HepG2 (cell line): ENCODE measurements around the gene BRIP1. TPM values are rescaled to one million over a fixed set of nuclear protein-coding genes. Genes with fewer than 3 reads are reported as not detected.

ENCODE experiments used
- ATAC-seq: fragments of 200-7000 bp; cut with Tn5 transposase; 3 replicates; pipeline ENCODE4 v1.9.1; 2020; ENCODE audit warnings: mild to moderate bottlenecking, moderate library complexity
- BruUV-seq: library from RNA; stranded (reverse); fragments of 400-500 nt; replicated peaks from 2 replicates; lab custom pipeline; 2021; lab: Mats Ljungman, UMichigan
- CTCF ChIA-PET: fragments of 300-600 bp; formaldehyde crosslinking; extraction: SDS; loops from one replicate; lab custom pipeline; 2021; ENCODE audit warnings: low total read pairs, inconsistent platforms, low intra/inter-chr PET ratio; lab: Yijun Ruan, JAX
- POLR2A ChIA-PET: fragments of 350-600 bp; sonication (Branson Sonifier 250); formaldehyde crosslinking; loops from one replicate; lab custom pipeline; 2020; ENCODE audit warnings: antibody characterized with exemption, inconsistent platforms; lab: Yijun Ruan, JAX
- DNase-seq: peaks from one replicate; pipeline ENCODE4 v3.0.0-alpha.2; 2015; ENCODE audit warnings: low spot score
- FAIRE-seq: peaks from 3 replicates; lab custom pipeline; 2011; peaks lifted over from hg19 to GRCh38; lab: Jason Lieb, UNC
- H2AFZ ChIP-seq: one replicate; pipeline ENCODE4 v1.6.1; 2011; ENCODE audit warnings: low read length, inconsistent platforms
- H3K27ac ChIP-seq: fragments of 300-600 bp; 3 replicates; pipeline ENCODE4 v1.8.0; 2011; ENCODE audit warnings: mixed run types, mild to moderate bottlenecking, mixed read lengths, low read length, inconsistent platforms; ENCODE audit not compliant: insufficient read depth; ENCODE audit errors: extremely low read length
- H3K27me3 ChIP-seq, 2 experiments: fragments of 200-600 bp in 1 of 2; 2 replicates in 1 of 2; 3 replicates in 1 of 2; pipeline versions ENCODE4 v1.6.0 to v1.8.0; 2011; ENCODE audit warnings: low read length in 2 of 2, mild to moderate bottlenecking in 2 of 2, moderate library complexity in 2 of 2, inconsistent platforms in 1 of 2; ENCODE audit not compliant: insufficient read depth in 2 of 2, control insufficient read depth in 1 of 2
- H3K36me3 ChIP-seq, 2 experiments: fragments of 200-600 bp in 1 of 2; replicated peaks in 1 of 2; 2 replicates in 1 of 2; 3 replicates in 1 of 2; pipeline versions ENCODE4 v1.5.1 to v1.8.0; 2011; ENCODE audit warnings: low read length in 2 of 2, inconsistent platforms in 1 of 2; ENCODE audit not compliant: insufficient read depth in 2 of 2, control insufficient read depth in 1 of 2
- H3K4me1 ChIP-seq: 2 replicates; pipeline ENCODE4 v1.5.1; 2012; ENCODE audit warnings: low read length, inconsistent platforms; ENCODE audit not compliant: insufficient read depth
- H3K4me2 ChIP-seq: 2 replicates; pipeline ENCODE4 v1.6.0; 2011; ENCODE audit warnings: low read depth, low read length, inconsistent platforms
- H3K4me3 ChIP-seq, 3 experiments: fragments of 200-600 bp in 1 of 3; sonication (generic), shearing (Covaris generic) in 1 of 3; replicated peaks in 1 of 3; 2 replicates each; pipeline ENCODE4 v1.5.1; 2011 to 2016; ENCODE audit warnings: low read length in 3 of 3, inconsistent platforms in 2 of 3, low read depth in 2 of 3, mild to moderate bottlenecking in 2 of 3, control low read depth in 1 of 3, mixed read lengths in 1 of 3; ENCODE audit not compliant: insufficient read depth in 1 of 3
- H3K79me2 ChIP-seq: one replicate; pipeline ENCODE4 v1.6.1; 2011; ENCODE audit warnings: low read length, inconsistent platforms; ENCODE audit not compliant: insufficient read depth
- H3K9ac ChIP-seq: 2 replicates; pipeline ENCODE4 v1.6.0; 2011; ENCODE audit warnings: mild to moderate bottlenecking, low read depth, low read length, inconsistent platforms; ENCODE audit not compliant: insufficient read depth
- H3K9me3 ChIP-seq: 2 replicates; pipeline ENCODE4 v1.5.1; 2012; ENCODE audit warnings: mild to moderate bottlenecking, low read length
- H4K20me1 ChIP-seq: 2 replicates; pipeline ENCODE4 v1.6.0; 2011; ENCODE audit warnings: inconsistent platforms, mild to moderate bottlenecking, low read length, moderate library complexity; ENCODE audit not compliant: insufficient read depth
- BRCA1 ChIP-seq: sonication (generic); formaldehyde crosslinking; IDR thresholded peaks from 2 replicates; pipeline ENCODE4 v1.4.0; 2020; ENCODE audit warnings: missing genetic modification reagents
- DNMT1 ChIP-seq: sonication (generic); formaldehyde crosslinking; IDR thresholded peaks from 2 replicates; pipeline ENCODE4 v1.5.1; 2020; ENCODE audit warnings: mild to moderate bottlenecking, missing genetic modification reagents
- FOXJ3 ChIP-seq: sonication (generic); formaldehyde crosslinking; IDR thresholded peaks from 2 replicates; pipeline ENCODE4 v1.4.0; 2020; ENCODE audit warnings: missing genetic modification reagents, mild to moderate bottlenecking, borderline replicate concordance
- MYC ChIP-seq: sonication (generic); formaldehyde crosslinking; IDR thresholded peaks from 2 replicates; pipeline ENCODE4 v1.9.0; 2021; ENCODE audit warnings: missing genetic modification reagents, borderline replicate concordance
- SMARCC2 ChIP-seq: fragments of 450-650 bp; IDR thresholded peaks from 2 replicates; pipeline ENCODE4 v1.6.1; 2017; ENCODE audit warnings: antibody characterized with exemption, mild to moderate bottlenecking
- ZKSCAN5 ChIP-seq: sonication (generic); formaldehyde crosslinking; IDR thresholded peaks from 2 replicates; pipeline ENCODE4 v1.5.1; 2020; ENCODE audit warnings: mild to moderate bottlenecking, missing genetic modification reagents
- ZNF644 ChIP-seq: IDR thresholded peaks from 2 replicates; pipeline ENCODE4 v1.6.1; 2016; ENCODE audit warnings: low read depth
- WGBS: methylation state at CpG from one replicate; pipeline ENCODE4 v1.1.6; 2017; ENCODE audit warnings: low lambda C conversion rate; 5-methylcytosine and 5-hydroxymethylcytosine counted together
- in situ Hi-C: cut with HindIII; loops from 2 replicates; pipeline ENCODE4 v1.10.0; 2017; ENCODE audit warnings: low pct_unique_long_range_greater_than_20kb; ENCODE audit not compliant: extremely low pct_ligation_motif_present
- intact Hi-C: fragments of 100-400 bp; cut with micrococcal nuclease; formaldehyde crosslinking; loops from one replicate; pipeline ENCODE4 v1.10.0; 2022; ENCODE audit not compliant: unreplicated experiment
- polyA plus RNA-seq, 8 experiments: library from polyadenylated mRNA; depleted of rRNA in 3 of 8; stranded (reverse) in 7 of 8; unstranded in 1 of 8; fragments of >200 nt; fragmentation: Illumina TruSeq in 4 of 8; extraction: Trizol in 4 of 8; gene quantifications; 2 replicates each; pipeline versions ENCODE4 v1.2.1 to v1.2.3, GENCODE V29; 2011 to 2016; ENCODE audit warnings: low read depth in 4 of 8, missing spikeins in 1 of 8, mixed read lengths in 1 of 8; ENCODE audit not compliant: insufficient read depth in 1 of 8
- total RNA-seq, 5 experiments: library from RNA; depleted of rRNA; stranded (reverse); fragments of >200 nt; fragmentation: Illumina TruSeq; extraction: Trizol; gene quantifications; 2 replicates each; pipeline ENCODE4 v1.2.3, GENCODE V29; 2016; ENCODE audit warnings: low read depth in 1 of 5
- TF ChIP-seq, protein P1 (sequence below): sonication (generic); formaldehyde crosslinking; IDR thresholded peaks from 2 replicates; pipeline ENCODE4 v1.8.0; 2022; ENCODE audit warnings: mild to moderate bottlenecking, missing genetic modification reagents; ENCODE audit not compliant: insufficient replicate concordance
- TF ChIP-seq, protein P2 (sequence below): sonication (generic); formaldehyde crosslinking; IDR thresholded peaks from 2 replicates; pipeline ENCODE4 v1.4.0; 2020; ENCODE audit warnings: low read depth, mild to moderate bottlenecking, missing genetic modification reagents
- TF ChIP-seq, protein P3 (sequence below): sonication (generic); IDR thresholded peaks from 2 replicates; pipeline ENCODE4 v1.6.1; 2016; ENCODE audit warnings: low read depth, borderline replicate concordance

Gene BRIP1
- total and polyA plus RNA-seq, 2 of the 13 experiments (the other 11 are each of a cell fraction or from before 2014, with no cell fraction given) = 3.8 to 27.7 TPM

DNA sequence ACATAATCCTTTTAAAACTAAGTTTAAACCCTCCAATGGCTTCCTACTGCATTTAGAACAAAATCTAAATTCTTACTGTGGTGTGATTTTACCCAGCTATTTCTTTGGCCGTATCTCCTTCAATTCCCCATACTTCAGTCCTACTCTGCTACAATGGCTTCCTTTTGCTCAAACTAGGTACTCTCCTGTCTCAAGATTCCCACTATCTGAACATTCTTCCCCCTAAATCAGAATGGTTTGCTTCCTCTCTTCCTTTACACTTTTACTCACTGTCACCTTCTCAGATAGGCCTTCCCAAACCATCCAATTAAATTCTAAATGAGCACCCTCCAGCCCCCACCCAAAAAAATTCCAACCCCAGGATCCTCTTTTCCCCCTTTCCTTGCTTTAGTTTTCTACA, 109.2 kb downstream of the BRIP1 start:
- H3K4me3 ChIP-seq = no peak overlapping the region
- intact Hi-C loops = no loop called here
- POLR2A ChIA-PET = no interaction called here
- 95% methylated on average over 1 of the region's 1 CpG for WGBS
- H3K27me3 ChIP-seq = no peaks in the 10 kb centered on the region
- no peak overlapping the region for H3K4me2 ChIP-seq
- no TSS peak for BruUV-seq
- no peaks in the 10 kb centered on the region for H3K4me1 ChIP-seq
- H2AFZ ChIP-seq = no peak overlapping the region
- ATAC-seq (no peak), DNase-seq (no peak), FAIRE-seq (no peak)
- H4K20me1 ChIP-seq = no peaks in the 10 kb centered on the region
- H3K9me3 ChIP-seq = no peaks in the 10 kb centered on the region
- no peak overlapping the region for H3K27ac ChIP-seq
- no peaks in the 10 kb centered on the region for H3K79me2 ChIP-seq
- TF ChIP-seq ZKSCAN5 (CRISPR knock-in tag) (no peak), BRCA1 (CRISPR knock-in tag) (no peak), SMARCC2 (no peak), MYC (CRISPR knock-in tag) (no peak), DNMT1 (CRISPR knock-in tag) (no peak), FOXJ3 (CRISPR knock-in tag) (no peak), ZNF644 (CRISPR knock-in tag) (no peak)
- TF ChIP-seq, protein P1, sequence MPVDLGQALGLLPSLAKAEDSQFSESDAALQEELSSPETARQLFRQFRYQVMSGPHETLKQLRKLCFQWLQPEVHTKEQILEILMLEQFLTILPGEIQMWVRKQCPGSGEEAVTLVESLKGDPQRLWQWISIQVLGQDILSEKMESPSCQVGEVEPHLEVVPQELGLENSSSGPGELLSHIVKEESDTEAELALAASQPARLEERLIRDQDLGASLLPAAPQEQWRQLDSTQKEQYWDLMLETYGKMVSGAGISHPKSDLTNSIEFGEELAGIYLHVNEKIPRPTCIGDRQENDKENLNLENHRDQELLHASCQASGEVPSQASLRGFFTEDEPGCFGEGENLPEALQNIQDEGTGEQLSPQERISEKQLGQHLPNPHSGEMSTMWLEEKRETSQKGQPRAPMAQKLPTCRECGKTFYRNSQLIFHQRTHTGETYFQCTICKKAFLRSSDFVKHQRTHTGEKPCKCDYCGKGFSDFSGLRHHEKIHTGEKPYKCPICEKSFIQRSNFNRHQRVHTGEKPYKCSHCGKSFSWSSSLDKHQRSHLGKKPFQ (CRISPR knock-in tag) = no peak
- TF ChIP-seq, protein P2, sequence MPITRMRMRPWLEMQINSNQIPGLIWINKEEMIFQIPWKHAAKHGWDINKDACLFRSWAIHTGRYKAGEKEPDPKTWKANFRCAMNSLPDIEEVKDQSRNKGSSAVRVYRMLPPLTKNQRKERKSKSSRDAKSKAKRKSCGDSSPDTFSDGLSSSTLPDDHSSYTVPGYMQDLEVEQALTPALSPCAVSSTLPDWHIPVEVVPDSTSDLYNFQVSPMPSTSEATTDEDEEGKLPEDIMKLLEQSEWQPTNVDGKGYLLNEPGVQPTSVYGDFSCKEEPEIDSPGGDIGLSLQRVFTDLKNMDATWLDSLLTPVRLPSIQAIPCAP (CRISPR knock-in tag) = no peak
- TF ChIP-seq, protein P3, sequence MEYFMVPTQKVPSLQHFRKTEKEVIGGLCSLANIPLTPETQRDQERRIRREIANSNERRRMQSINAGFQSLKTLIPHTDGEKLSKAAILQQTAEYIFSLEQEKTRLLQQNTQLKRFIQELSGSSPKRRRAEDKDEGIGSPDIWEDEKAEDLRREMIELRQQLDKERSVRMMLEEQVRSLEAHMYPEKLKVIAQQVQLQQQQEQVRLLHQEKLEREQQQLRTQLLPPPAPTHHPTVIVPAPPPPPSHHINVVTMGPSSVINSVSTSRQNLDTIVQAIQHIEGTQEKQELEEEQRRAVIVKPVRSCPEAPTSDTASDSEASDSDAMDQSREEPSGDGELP = no peak
- in situ Hi-C loops = no loop called here
- CTCF ChIA-PET = no interaction called here
- H3K9ac ChIP-seq = no peak overlapping the region
- peaks cover 1 to 5% of the 10 kb centered on the region in 2 experiments; a peak in 2 of 5 replicates for H3K36me3 ChIP-seq
